IMR-90 (cell line): ENCODE data around the gene TCF20. TPM values are rescaled to one million over a fixed set of nuclear protein-coding genes. Genes with fewer than 3 reads are reported as not detected.

Experiments used
- ATAC-seq: fragments of 200-7000 bp; cut with Tn5 transposase; 2 replicates; pipeline ENCODE4 v1.9.1; 2020; ENCODE audit warnings: low read depth, mild to moderate bottlenecking, moderate library complexity
- BruUV-seq: library from RNA; stranded (reverse); fragments of 400-500 nt; replicated peaks from 2 replicates; lab custom pipeline; 2021; lab: Mats Ljungman, UMichigan
- CTCF ChIA-PET: fragments of 300-600 bp; formaldehyde crosslinking; extraction: SDS; loops from one replicate; lab custom pipeline; 2021; ENCODE audit warnings: antibody characterized with exemption; lab: Yijun Ruan, JAX
- POLR2A ChIA-PET: fragments of 300-600 bp; sonication (Branson Sonifier 250); formaldehyde crosslinking; loops from one replicate; lab custom pipeline; 2022; ENCODE audit warnings: antibody characterized with exemption; ENCODE audit not compliant: unreplicated experiment; lab: Charles Lee
- DNase-seq: peaks from one replicate; pipeline ENCODE4 v3.0.0; 2013
- H2AFZ ChIP-seq: replicated peaks from 2 replicates; pipeline ENCODE3; 2013; ENCODE audit warnings: low read length, mild to moderate bottlenecking; ENCODE audit not compliant: poor library complexity
- H2AK5ac ChIP-seq: 2 replicates; pipeline ENCODE4 v1.6.1; 2013; ENCODE audit warnings: low read depth, low read length, inconsistent platforms
- H2AK9ac ChIP-seq: replicated peaks from 2 replicates; pipeline ENCODE3; 2013; ENCODE audit warnings: mild to moderate bottlenecking, low read depth, low read length, moderate library complexity; ENCODE audit not compliant: poor library complexity
- H2BK120ac ChIP-seq: 2 replicates; pipeline ENCODE4 v1.6.1; 2013; ENCODE audit warnings: low read depth, low read length, inconsistent platforms
- H2BK15ac ChIP-seq: 3 replicates; pipeline ENCODE4 v1.6.1; 2013; ENCODE audit warnings: low read depth, low read length, inconsistent platforms
- H2BK20ac ChIP-seq: 2 replicates; pipeline ENCODE4 v1.6.1; 2013; ENCODE audit warnings: low read depth, mild to moderate bottlenecking, inconsistent platforms, low read length, moderate library complexity
- H2BK5ac ChIP-seq: 2 replicates; pipeline ENCODE4 v1.6.1; 2013; ENCODE audit warnings: mild to moderate bottlenecking, low read depth, low read length, inconsistent platforms; ENCODE audit not compliant: poor library complexity, severe bottlenecking
- H3K14ac ChIP-seq: replicated peaks from 2 replicates; pipeline ENCODE4 v1.6.1; 2013; ENCODE audit warnings: low read depth, low read length, inconsistent platforms
- H3K18ac ChIP-seq: 2 replicates; pipeline ENCODE4 v1.6.1; 2013; ENCODE audit warnings: low read depth, low read length, control low read depth
- H3K23ac ChIP-seq: 2 replicates; pipeline ENCODE4 v1.6.1; 2013; ENCODE audit warnings: low read depth, low read length, inconsistent platforms
- H3K27ac ChIP-seq: 2 replicates; pipeline ENCODE4 v1.5.1; 2013; ENCODE audit warnings: mild to moderate bottlenecking, control low read depth, low read length; ENCODE audit not compliant: insufficient read depth
- H3K27me3 ChIP-seq: 2 replicates; pipeline ENCODE4 v1.6.1; 2013; ENCODE audit warnings: low read length; ENCODE audit not compliant: control insufficient read depth, insufficient read depth
- H3K36me3 ChIP-seq: 2 replicates; pipeline ENCODE4 v1.6.1; 2013; ENCODE audit warnings: low read length, mixed read lengths; ENCODE audit not compliant: control insufficient read depth, insufficient read depth
- H3K4ac ChIP-seq: 2 replicates; pipeline ENCODE4 v1.6.1; 2013; ENCODE audit warnings: low read depth, low read length, inconsistent platforms
- H3K4me1 ChIP-seq: 2 replicates; pipeline ENCODE4 v1.6.1; 2013; ENCODE audit warnings: low read length, mixed read lengths; ENCODE audit not compliant: control insufficient read depth, insufficient read depth
- H3K4me2 ChIP-seq: 2 replicates; pipeline ENCODE4 v1.6.1; 2013; ENCODE audit warnings: low read depth, mild to moderate bottlenecking, control low read depth, low read length, moderate library complexity
- H3K4me3 ChIP-seq: 2 replicates; pipeline ENCODE4 v1.5.1; 2013; ENCODE audit warnings: low read depth, mild to moderate bottlenecking, control low read depth, low read length, moderate library complexity; ENCODE audit not compliant: insufficient read depth
- H3K56ac ChIP-seq: 2 replicates; pipeline ENCODE4 v1.6.1; 2013; ENCODE audit warnings: low read length, inconsistent platforms; ENCODE audit not compliant: insufficient read depth; ENCODE audit errors: extremely low read depth
- H3K79me1 ChIP-seq, 2 experiments: 2 replicates each; pipeline ENCODE4 v1.6.1; 2013; ENCODE audit warnings: low read length in 2 of 2, inconsistent platforms in 1 of 2, low read depth in 1 of 2
- H3K9ac ChIP-seq: 2 replicates; pipeline ENCODE4 v1.6.1; 2013; ENCODE audit warnings: low read depth, low read length, control low read depth
- H3K9me1 ChIP-seq: 2 replicates; pipeline ENCODE4 v1.6.1; 2013; ENCODE audit warnings: low read length, inconsistent platforms; ENCODE audit not compliant: insufficient read depth
- H3K9me3 ChIP-seq: 2 replicates; pipeline ENCODE4 v1.6.1; 2013; ENCODE audit warnings: low read length; ENCODE audit not compliant: control insufficient read depth, insufficient read depth
- H4K20me1 ChIP-seq: 2 replicates; pipeline ENCODE4 v1.6.1; 2013; ENCODE audit warnings: low read length, inconsistent platforms; ENCODE audit not compliant: insufficient read depth
- H4K5ac ChIP-seq: 2 replicates; pipeline ENCODE4 v1.6.1; 2013; ENCODE audit warnings: mild to moderate bottlenecking, low read depth, low read length, control low read depth
- H4K8ac ChIP-seq, 2 experiments: 2 replicates each; pipeline ENCODE4 v1.6.1; 2013; ENCODE audit warnings: low read depth in 2 of 2, low read length in 2 of 2, control low read depth in 1 of 2, inconsistent platforms in 1 of 2
- H4K91ac ChIP-seq: 2 replicates; pipeline ENCODE4 v1.6.1; 2013; ENCODE audit warnings: low read depth, low read length, inconsistent platforms; ENCODE audit not compliant: insufficient read depth
- BHLHE40 ChIP-seq: fragments of 150-350 bp; IDR thresholded peaks from 2 replicates; pipeline ENCODE4 v1.6.1; 2016; ENCODE audit warnings: mild to moderate bottlenecking, low read depth, low read length
- CEBPB ChIP-seq: IDR thresholded peaks from 2 replicates; pipeline ENCODE4 v1.6.1; 2012; ENCODE audit warnings: low read depth, low read length, improper control_type of control experiment
- ELK1 ChIP-seq: fragments of 150-350 bp; IDR thresholded peaks from 2 replicates; pipeline ENCODE4 v1.6.1; 2016; ENCODE audit warnings: low read depth, mild to moderate bottlenecking, low read length, moderate library complexity, borderline replicate concordance
- FOS ChIP-seq: fragments of 150-350 bp; IDR thresholded peaks from 2 replicates; pipeline ENCODE4 v1.6.1; 2016; ENCODE audit warnings: low read depth, low read length
- MAFK ChIP-seq: IDR thresholded peaks from 2 replicates; pipeline ENCODE4 v1.6.1; 2012; ENCODE audit warnings: low read depth, low read length, improper control_type of control experiment
- MAZ ChIP-seq: IDR thresholded peaks from 2 replicates; pipeline ENCODE4 v1.6.1; 2012; ENCODE audit warnings: low read depth, mild to moderate bottlenecking, low read length, improper control_type of control experiment, moderate library complexity, borderline replicate concordance
- MXI1 ChIP-seq: IDR thresholded peaks from 2 replicates; pipeline ENCODE4 v1.6.1; 2012; ENCODE audit warnings: low read depth, mild to moderate bottlenecking, low read length, moderate library complexity, borderline replicate concordance
- POLR2A ChIP-seq: IDR thresholded peaks from 2 replicates; pipeline ENCODE4 v1.6.1; 2012; ENCODE audit warnings: mild to moderate bottlenecking, low read depth, low read length
- RCOR1 ChIP-seq: IDR thresholded peaks from 2 replicates; pipeline ENCODE4 v1.6.1; 2012; ENCODE audit warnings: mild to moderate bottlenecking, low read length, improper control_type of control experiment; ENCODE audit not compliant: insufficient replicate concordance
- RFX5 ChIP-seq: IDR thresholded peaks from 2 replicates; pipeline ENCODE4 v1.8.0; 2012; ENCODE audit warnings: low read depth, mild to moderate bottlenecking, low read length, moderate library complexity
- WGBS, 2 experiments: methylation state at CpG; one replicate each; pipeline versions ENCODE4 v1.1.5 to v1.1.7; 2013; ENCODE audit warnings: missing lambda C conversion rate in 2 of 2; ENCODE audit not compliant: insufficient read length in 1 of 2; ENCODE audit errors: extremely low coverage in 2 of 2; 5-methylcytosine and 5-hydroxymethylcytosine counted together
- dilution Hi-C: fragments of 300-500 bp; cut with HindIII; formaldehyde crosslinking; loops from one replicate; pipeline ENCODE4 v1.14.3; 2018; ENCODE audit warnings: low sequenced_read_pairs; ENCODE audit not compliant: unreplicated experiment
- in situ Hi-C: fragments of 300-500 bp; cut with MboI; formaldehyde crosslinking; loops from 3 replicates; pipeline ENCODE4 v1.14.3; 2019; ENCODE audit warnings: low sequenced_read_pairs, inconsistent platforms, mixed read lengths
- intact Hi-C: fragments of 100-400 bp; cut with micrococcal nuclease; formaldehyde crosslinking; loops from 2 replicates; pipeline ENCODE4 v1.10.0; 2022
- polyA plus RNA-seq, 3 experiments: library from polyadenylated mRNA; depleted of rRNA; stranded (reverse); fragments of >200 nt; gene quantifications; 2 replicates each; pipeline ENCODE4 v1.2.3, GENCODE V29; 2012; ENCODE audit warnings: low replicate concordance in 1 of 3
- total RNA-seq: library from RNA; depleted of rRNA; stranded (reverse); fragments of >200 nt; gene quantifications from 2 replicates; pipeline ENCODE4 v1.2.3, GENCODE V29; 2012

Gene TCF20
- total and polyA plus RNA-seq, 2 of the 4 experiments (the other 2 are of a cell fraction) = 8.9 to 23.7 TPM

GRCh38 chr22:42298746-42299145 lies 28.3 kb upstream of the TCF20 start:
- ChIA-PET POLR2A (no interaction called here), CTCF (no interaction called here)
- Histone ChIP-seq H3K9ac (no peak overlapping the region), H2AFZ (no peak overlapping the region), H3K27me3 (peaks cover 15% of the 10 kb centered on the region; the same call in 1 of the 2 replicates), H3K27ac (no peak overlapping the region), H2BK20ac (no peak overlapping the region), H4K8ac (no peak overlapping the region), H2BK15ac (no peak overlapping the region), H3K36me3 (no peaks in the 10 kb centered on the region), H4K20me1 (peaks cover 3% of the 10 kb centered on the region; the same call in 1 of the 2 replicates), H2AK5ac (no peak overlapping the region), H3K4me3 (no peak overlapping the region), H3K4me1 (peaks cover 2% of the 10 kb centered on the region; the same call in 1 of the 2 replicates), H2BK5ac (no peak overlapping the region), H2BK120ac (no peak overlapping the region), H2AK9ac (no peak overlapping the region), H3K79me1 (no peaks in the 10 kb centered on the region), H3K4me2 (no peak overlapping the region), H3K14ac (no peak overlapping the region), H3K9me3 (no peaks in the 10 kb centered on the region), H3K23ac (no peak overlapping the region), H3K9me1 (no peaks in the 10 kb centered on the region), H4K91ac (no peak overlapping the region), H4K5ac (no peak overlapping the region), H3K4ac (no peak overlapping the region), H3K56ac (no peak overlapping the region), H3K18ac (no peak overlapping the region)
- dilution Hi-C loops = no loop called here
- DNase-seq = no peak
- intact Hi-C loops = no loop called here
- no CpG with 5 or more reads among the region's 8 CpGs for WGBS, 2 experiments
- in situ Hi-C loops = no loop called here
- BruUV-seq = no TSS peak
- ATAC-seq = no peak
- TF ChIP-seq RFX5 (no peak), ELK1 (no peak), MAFK (no peak), CEBPB (no peak), RCOR1 (no peak), MXI1 (no peak), POLR2A (no peak), FOS (no peak), BHLHE40 (no peak), MAZ (no peak)
